Femur (tissue), 1 donor: ENCODE measurements around the gene DNER.

Source experiments
- DNase-seq: peaks from one replicate; pipeline ENCODE4 v3.0.0-alpha.2; 2017

Gene DNER

GRCh38 chr2:229669841-229670240, 44.5 kb downstream of the DNER start:
- DNase-seq: no peak

GRCh38 chr2:229666811-229667210, 47.5 kb downstream of the DNER start:
- DNase-seq: no peak

GRCh38 chr2:229665158-229665557, 49.2 kb downstream of the DNER start:
- no peak for DNase-seq

GRCh38 chr2:229661478-229661877, 52.9 kb downstream of the DNER start:
- no peak for DNase-seq

DNA sequence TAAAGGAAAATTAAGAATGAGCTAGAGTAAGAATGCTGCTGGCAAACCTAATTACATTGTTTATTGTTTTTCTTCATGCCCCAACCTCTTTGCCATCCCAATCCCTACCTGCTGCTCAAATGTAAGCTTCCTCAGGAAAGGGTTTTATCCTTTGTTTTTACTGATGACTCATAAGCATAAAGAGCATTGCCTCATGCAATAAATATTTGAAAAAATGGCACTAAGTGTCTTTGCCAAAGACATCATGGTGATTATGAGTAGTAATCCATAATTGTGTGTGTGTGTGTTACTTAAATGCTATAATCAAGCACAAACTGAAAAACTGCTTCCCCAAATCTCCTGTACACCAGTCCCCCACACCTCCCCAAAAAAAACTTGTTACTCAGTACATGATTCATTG, 53.4 kb downstream of the DNER start:
- DNase-seq: no peak

- DNase-seq: no peak
These were observed 54.0 kb downstream of the DNER start for GRCh38 chr2:229660391-229660790.

DNA sequence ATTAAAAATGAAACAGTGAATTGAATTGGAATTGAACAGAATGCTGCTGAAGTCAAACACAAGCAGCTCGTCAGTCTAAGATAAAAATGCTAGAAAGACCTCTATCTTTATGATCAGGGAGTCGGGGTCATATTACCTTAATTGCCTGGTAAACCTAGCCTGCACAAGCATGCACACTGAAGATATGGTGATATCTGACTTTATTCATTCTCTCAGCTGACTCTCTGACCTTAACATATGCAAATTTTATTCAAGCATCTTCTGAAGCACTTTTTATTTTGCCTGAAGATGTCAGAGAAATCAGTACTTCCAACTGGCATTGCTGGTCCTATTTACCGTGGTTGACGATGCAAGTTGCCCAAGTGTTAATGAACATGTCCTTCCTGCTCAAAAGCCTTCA, 56.4 kb downstream of the DNER start:
- no peak for DNase-seq

DNA sequence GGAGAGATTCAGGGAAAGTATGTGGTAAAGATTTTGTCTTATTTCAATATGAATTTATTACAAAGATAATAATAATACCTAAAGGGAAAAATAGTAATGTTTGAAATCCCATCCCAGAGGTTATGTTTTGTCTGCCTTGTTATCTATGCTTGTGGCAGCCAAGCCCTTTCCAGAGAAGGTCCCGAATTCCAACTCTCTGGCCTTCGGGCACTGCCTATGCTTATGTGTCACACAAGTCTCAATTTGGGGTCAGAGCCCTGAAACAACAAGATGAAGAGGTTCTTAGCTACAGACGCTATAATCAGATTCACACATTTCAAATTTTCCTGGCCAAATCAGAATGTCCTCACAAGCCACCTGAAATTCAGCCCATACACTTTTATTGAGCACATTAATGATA, 59.9 kb downstream of the DNER start:
- no peak for DNase-seq

GRCh38 chr2:229653531-229653930, 60.8 kb downstream of the DNER start:
- DNase-seq: no peak

- DNase-seq: no peak
These were observed 61.6 kb downstream of the DNER start for GRCh38 chr2:229652796-229653195.

DNA sequence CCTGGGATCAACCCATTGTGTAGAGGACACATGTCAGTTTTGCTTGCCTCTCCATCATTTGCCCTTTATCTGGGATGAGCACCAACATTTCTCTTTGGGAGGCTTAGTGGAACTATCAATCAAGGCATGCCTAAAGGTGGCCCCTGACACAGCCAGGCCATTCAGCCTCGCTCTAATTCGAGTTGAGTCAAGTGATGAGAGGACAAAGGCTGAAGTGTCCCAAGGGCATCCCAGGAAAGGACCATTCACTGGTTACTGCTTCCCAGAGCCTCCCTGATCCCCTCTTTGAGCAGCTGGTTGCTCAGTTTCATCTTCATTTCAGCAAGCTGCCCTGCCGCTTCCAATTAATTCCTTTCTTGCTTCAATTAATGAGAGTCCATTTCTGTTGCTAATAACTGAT, 63.5 kb downstream of the DNER start:
- DNase-seq: no peak

DNA sequence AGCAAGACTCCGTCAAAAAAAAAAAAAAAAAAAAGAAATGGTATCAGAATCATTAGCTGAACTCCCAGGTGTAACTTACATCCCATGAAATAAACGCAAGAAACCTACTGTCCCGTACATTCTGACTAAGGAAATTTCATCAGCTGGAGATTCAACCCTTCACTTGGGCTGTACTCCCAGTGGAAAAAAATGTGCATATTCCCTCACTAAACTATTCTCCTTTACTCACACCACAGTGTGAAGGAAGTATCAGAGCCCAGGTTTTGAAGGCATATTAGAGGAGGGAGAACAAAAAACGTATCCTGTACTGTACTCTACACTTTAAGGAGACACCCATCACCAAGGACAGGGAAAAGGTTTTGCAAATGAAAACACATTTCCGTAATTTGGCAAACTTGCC, 64.3 kb downstream of the DNER start:
- no peak for DNase-seq

DNA sequence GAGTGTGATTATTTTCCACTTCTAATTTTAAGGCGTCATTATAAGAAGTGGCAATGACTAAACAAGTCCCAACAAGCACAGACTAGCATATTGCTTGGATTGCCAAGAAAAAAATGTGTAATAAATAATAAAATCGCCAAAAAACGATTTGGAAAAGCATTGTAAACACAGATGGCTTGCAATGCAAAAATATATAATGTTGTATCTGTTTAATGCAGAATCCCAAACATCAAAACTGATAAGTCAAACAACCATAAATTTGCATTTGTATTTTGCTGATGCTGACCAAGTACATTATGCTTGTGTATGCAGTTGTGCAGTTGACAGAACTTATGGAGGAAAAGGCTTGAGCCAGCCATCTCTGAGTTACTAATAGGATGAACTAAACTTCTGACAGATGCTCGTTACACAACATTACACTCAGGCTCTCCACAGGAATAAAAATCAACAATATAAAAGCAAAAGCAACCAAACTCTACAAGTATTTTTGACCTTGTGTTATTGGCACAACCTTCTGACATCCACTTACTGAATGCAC, 68.1 kb downstream of the DNER start:
- no peak for DNase-seq

DNA sequence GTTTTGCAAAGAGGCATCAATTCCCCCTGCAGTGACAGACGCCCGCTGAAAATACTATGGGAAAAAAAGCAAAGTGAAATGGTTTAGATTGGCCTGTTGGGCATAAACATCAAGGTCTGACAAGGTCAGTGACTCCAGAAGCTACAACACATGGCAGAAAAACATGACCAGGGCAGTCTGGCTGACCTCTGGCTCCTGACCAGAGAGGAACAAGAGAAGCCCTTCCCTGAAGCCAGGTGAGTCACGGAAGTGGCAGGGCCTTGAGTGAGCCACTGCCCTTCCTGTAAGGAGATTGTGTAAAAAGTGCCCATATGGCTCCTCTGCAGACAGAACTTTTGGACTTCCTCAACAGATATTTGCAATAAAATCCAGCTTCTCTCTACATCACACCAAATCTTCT, 72.0 kb downstream of the DNER start:
- no peak for DNase-seq

DNA sequence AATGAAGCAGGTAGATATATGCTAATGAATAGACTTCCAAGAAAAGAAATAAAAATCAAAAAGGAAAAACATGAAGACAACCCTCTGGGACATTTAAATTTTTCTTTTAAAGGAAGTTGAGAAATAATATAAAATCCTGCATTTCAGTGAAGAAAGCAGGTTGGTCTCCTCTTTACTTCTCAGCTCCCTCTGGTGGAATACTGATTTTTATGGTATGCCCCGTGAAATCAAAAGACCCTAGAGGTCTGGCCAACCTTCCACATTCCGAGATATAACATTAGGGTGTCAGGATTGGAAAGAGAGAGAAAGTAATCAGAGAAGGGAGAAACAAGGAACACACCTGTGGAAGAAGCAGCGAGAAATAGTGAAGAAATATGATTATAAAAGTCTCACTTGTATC, 72.7 kb downstream of the DNER start:
- DNase-seq: no peak

DNA sequence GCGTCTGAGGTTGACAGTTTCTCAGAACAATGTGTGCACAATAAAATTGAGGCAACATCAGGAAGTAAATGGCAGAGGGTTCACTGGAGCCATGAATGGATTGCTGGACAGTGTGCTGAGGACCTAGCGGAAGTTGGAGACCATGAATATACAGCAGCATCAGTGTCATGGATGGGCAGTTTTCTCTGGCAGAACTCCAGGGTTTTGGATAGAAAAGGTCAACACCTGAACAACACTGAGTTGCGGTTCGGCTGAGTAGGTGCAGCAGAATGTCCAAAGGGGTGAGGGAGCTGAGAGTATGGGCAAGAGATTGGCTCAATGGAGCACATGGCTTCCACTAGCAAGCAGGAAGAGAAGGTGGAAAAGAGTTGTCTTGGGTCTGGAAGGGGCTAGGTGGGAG, 73.7 kb downstream of the DNER start:
- no peak for DNase-seq

DNA sequence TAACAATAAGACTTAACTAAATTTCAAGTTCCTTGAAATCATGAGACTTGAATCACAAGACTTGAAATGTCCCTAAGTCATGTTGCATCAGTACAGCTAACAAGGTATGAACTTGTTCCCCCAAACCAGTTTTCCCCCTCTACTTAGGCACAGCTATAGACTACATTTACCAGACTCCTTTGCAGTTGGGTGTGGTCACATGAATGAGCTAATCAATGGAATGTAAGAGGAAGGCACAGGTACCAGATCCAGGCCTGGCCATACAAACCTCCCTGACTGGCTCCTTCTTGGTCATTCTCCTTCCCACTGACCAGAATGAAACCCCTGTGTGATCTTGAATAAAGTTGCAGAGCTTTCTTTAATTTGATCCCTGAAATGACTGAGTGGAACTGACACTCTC, 77.8 kb downstream of the DNER start:
- DNase-seq: no peak

DNA sequence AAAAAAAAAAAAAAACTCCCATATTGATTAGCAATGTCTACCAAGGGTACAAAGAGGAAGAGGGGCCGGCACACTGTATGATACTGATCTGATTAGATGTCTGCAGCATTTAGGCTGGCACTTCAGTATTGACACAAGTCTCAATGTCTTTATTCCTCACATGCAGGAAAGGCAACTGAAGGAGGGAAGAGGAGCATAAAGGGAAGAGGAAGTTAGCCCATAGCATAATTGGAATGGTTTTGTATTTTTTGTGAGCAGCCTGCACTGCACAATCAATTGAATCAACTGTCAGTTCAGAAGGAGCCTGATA, 79.0 kb downstream of the DNER start:
- no peak for DNase-seq

DNA sequence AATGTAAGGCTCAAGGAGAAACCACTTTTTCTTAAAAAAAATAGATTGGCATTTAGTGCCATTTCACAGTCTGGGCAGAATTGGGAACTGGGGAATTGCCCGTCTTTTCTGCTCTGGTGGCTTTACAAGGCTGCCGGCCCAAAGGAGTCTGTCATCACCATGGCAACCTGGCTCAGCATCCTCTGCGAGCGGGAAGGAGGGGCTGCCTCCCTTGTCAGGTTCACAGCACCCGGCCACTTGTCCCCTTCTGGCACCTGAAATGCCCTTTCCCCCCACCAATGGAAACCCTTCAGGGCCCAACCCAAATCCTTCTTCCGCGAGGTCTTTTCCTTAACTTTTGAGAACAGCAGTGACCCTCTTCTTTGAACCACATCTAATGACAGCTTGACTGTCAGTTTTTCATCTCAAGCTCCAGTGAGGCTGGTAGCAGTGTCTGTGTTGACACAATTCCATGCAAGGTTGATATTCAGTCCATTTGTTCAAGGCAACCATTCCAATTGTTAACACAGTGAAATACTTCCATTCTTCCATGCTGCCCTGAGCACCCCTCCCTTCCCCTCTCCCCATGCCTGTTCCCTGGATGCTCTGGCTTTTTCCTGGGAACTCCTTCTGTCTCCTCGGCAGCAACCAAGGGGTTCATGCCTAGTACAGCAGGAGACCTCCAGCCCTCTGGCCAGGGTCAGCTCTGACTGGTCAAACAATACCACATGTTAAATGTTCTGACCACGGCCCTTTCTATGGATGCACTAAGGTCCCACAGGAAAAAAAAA, 79.6 kb downstream of the DNER start:
- DNase-seq: no peak

DNA sequence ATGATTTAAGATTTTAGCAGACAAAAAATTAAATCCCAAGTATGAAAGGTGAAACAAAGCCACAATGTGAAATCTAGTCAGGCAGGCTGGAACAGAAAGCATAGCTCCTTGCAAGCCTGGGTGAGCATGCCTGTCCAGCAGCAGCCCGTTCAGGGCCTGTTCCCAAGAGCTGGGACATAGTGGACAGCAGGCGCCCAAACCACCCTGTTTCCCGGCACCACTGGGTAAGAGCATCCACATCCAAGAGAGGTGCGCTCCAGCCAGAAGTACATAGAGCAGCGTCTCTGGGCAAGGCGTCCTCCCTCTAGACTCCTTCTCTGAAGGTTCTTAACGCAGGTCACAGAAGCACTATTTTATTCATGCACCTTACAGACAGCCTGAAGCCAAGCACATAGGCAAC, 80.8 kb downstream of the DNER start:
- DNase-seq: no peak

GRCh38 chr2:229629039-229629438, 85.3 kb downstream of the DNER start:
- DNase-seq: no peak

DNA sequence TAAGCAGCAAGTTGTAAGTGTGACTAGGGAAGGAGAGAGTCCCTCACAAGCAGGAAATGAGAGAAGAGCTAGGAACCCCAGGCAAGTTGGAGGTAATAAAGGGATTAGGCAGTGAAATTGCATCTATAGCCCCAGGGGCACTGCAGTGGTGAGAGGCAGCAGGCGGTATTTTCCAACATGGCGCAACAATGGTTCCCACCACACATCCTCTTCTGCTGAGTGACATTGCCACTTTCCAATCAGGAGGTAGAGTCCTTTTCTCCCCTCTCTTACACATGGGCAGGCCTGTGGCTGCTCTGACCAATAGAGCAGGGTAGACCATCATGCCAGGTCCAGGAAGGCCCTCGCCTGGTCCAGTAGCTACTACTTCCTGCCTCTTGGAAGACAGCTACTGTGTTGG, 86.6 kb downstream of the DNER start:
- no peak for DNase-seq

DNA sequence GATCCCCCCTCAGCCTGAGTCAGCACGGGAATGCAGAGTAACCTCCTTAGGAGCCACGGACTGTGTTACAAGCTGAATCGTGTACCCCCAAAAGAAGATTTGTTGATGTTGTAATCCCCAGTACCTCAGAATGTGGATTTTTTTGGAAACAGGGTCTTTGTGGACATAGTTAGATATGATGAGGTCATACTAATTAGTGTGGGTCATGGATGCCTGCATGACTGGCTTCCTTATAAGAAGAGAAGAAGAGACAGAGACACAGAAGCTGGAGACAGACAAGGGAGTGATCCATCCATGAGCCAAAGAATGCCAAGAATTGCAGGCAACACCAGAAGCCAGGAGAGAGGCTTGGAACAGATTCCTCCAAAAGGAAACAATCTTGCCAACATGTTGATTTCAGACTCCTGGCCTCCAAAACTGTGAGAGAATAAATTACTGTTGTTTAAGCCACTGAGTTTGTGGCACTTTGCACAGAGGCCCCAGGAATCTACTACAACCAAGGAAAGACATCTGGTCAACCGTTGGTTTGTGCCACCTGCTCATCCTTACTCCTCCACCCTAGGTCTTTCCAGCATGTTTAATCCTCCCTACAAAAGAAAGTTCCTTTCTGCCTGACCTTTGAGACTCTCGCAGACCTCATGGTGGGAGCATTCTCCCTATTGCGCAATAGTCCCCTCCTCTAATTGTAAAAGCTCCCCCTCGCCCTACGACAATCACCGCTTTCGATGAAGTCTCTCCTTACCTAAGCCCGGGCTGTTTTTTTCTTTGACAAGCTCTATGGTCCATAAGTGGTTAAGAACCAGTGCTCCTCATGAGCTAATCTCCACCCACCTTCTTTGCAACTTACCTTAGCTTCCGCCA, 91.6 kb downstream of the DNER start:
- DNase-seq: no peak

DNA sequence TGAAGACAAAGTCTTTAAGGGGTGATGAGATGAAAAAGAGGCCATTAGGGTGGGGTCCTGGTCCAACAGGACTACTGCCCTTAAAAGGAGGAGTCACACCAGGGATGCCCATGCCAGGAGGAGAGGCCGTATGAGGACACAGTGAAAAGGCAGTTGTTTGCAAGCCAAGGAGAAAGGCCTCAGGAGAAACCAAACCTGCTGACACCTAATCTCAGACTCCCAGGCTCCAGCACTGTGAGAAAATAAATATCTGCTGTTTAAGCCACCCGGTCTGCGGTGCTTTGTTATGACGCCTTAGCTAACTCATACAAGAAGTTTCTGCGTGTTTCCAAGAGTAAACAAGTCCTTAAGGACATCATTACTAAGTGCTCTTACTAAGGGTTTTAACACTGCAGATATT, 93.6 kb downstream of the DNER start:
- DNase-seq: no peak
